ENCODE data around the gene PDGFA.

PDGFA gene

DNA sequence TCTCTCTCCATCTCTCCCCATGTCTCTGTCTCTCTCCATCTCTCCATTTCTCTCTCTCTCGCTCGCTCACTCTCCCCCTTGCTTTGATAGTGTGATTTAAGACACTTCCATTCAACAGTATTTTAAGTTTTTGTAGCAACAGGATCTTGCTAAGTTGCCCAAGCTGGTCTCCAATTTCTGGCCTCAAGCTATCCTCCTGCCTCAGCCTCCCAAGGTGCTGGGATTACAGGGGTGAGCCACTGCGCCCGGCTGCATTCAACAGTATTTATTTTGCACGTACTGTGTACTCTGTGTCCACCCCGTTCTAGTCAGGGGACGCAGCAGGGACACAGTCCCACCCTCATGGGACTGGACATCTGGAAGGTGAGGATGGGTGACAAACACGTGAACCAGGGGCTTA lies 14.4 kb upstream of the PDGFA start:
- H3K4me1 Mint-ChIP-seq (ENCODE audit: low read depth): no peaks in the 10 kb centered on the region
- no peaks in the 10 kb centered on the region for H3K9me3 Mint-ChIP-seq
- no peaks in the 10 kb centered on the region for H3K36me3 Mint-ChIP-seq (ENCODE audit: low read depth)
- H3K27me3 Mint-ChIP-seq: peaks cover 48% of the 10 kb centered on the region
- intact Hi-C loops (cut with micrococcal nuclease): no loop called here
- no peak overlapping the region for H3K27ac Mint-ChIP-seq
- no peak overlapping the region for H3K4me3 Mint-ChIP-seq

DNA sequence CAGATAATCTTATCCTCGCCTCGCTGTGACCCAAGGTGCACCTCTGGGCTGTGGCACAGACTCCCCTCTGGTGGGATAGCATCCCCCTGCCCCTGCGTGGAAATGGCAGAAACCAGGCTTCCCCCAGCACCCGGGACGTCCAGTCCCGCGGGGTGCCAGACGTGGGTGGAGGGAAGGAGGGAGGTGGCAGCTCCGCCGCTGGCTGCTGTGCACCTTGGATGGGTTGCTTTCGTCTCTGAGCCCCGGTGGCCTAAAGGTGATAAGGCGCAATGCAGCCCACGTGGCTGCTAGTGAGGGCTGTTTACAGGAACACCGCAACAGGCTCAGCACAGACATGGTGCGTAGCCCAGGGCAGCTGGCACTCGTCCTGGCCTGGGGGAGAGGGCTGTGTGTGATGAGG lies 13.6 kb upstream of the PDGFA start:
- H3K9me3 Mint-ChIP-seq: no peaks in the 10 kb centered on the region

DNA sequence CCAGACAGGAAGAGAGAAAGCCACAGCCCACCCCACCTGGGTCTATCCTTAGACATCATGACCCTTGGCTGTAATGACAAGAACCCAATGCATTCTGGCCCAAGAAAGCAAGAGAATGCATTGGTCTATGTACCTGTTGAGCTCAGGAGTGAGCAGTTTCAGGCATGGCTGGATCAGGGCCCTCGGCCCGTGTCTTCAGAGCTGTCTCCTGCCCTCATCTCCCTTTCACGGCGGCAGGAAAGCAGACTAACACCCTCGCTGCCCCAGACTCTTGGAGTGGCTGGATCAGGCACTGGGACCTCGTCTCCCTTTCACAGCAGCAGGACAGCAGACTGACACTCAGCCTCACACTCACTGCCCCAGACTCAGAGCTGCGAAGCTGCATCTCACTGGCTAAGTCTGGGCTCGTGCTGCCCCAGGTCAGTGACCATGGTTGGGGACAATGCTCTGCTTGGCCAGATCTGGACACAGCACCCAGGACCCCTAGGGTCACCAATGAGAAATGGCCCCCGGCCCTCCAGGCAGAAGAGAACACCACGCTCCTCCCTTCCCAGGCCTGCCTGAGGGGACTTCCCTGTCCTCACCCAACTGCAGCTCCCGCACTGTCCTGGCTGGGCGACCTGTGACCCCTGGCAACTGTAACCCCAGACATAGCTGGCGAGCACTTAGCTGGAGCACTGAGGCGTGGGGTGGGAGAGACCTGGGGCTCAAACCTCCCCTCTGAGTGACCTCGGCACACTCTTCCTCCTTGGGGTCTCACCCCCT lies 12.9 kb upstream of the PDGFA start:
- no peak overlapping the region for H3K27ac Mint-ChIP-seq

More for the DNA sequence above, 13.6 kb upstream of the PDGFA start:
- Mint-ChIP-seq H3K4me1 (ENCODE audit: low read depth) (no peaks in the 10 kb centered on the region), H3K27me3 (peaks cover 45% of the 10 kb centered on the region), H3K36me3 (ENCODE audit: low read depth) (no peaks in the 10 kb centered on the region), H3K27ac (no peak overlapping the region), H3K4me3 (no peak overlapping the region)
- intact Hi-C loops (cut with micrococcal nuclease): no loop called here

DNA sequence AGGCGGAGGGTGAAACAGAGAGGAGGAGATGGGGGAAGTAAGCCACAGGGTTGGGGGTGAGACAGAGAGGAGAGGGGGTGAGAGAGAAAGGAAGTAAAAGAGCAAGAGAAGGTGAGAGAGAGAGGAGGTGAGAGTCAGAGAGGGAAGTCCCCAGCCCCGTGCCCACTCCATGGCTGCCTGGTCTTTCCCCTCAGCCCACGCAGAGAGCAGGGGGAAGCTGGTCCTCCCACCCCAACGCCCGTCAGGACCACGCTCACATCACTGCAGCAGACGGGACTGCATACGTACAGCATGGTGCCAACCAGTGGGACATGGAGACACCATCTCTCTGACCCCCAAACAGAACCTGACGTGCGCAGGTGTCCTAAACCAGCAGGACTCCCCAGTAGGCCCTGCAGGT lies 12.1 kb upstream of the PDGFA start:
- Mint-ChIP-seq H3K4me3 (no peak overlapping the region), H3K27me3 (peaks cover 47% of the 10 kb centered on the region), H3K36me3 (ENCODE audit: low read depth) (no peaks in the 10 kb centered on the region), H3K27ac (no peak overlapping the region), H3K9me3 (no peaks in the 10 kb centered on the region), H3K4me1 (ENCODE audit: low read depth) (no peaks in the 10 kb centered on the region)
- intact Hi-C loops (cut with micrococcal nuclease): no loop called here

More for the DNA sequence above, 12.9 kb upstream of the PDGFA start:
- Mint-ChIP-seq H3K27me3 (peaks cover 45% of the 10 kb centered on the region), H3K36me3 (ENCODE audit: low read depth) (no peaks in the 10 kb centered on the region), H3K4me3 (no peak overlapping the region), H3K9me3 (no peaks in the 10 kb centered on the region), H3K4me1 (ENCODE audit: low read depth) (no peaks in the 10 kb centered on the region)
- intact Hi-C loops (cut with micrococcal nuclease): no loop called here

DNA sequence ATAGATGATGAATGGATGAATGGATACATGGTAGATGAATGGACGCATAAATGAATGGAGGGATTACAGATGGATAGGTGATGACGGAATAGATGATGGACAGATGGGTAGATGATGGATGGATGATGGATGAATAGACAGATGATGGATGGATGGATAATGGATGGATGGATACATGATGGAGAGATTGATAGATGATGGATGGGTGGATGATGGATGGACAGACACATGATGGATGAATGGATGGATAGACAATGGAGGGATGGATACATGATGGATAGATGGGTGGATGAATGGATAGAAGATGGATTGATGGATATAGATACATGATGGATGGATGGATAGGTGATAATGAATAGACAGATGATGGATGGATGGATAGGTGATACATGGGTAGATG lies 8.8 kb upstream of the PDGFA start:
- H3K27ac Mint-ChIP-seq: no peak overlapping the region
- no peak overlapping the region for H3K4me3 Mint-ChIP-seq
- H3K27me3 Mint-ChIP-seq: peaks cover 61% of the 10 kb centered on the region
- no peaks in the 10 kb centered on the region for H3K9me3 Mint-ChIP-seq
- no peaks in the 10 kb centered on the region for H3K4me1 Mint-ChIP-seq (ENCODE audit: low read depth)
- intact Hi-C loops (cut with micrococcal nuclease): no loop called here
- H3K36me3 Mint-ChIP-seq (ENCODE audit: low read depth): no peaks in the 10 kb centered on the region

DNA sequence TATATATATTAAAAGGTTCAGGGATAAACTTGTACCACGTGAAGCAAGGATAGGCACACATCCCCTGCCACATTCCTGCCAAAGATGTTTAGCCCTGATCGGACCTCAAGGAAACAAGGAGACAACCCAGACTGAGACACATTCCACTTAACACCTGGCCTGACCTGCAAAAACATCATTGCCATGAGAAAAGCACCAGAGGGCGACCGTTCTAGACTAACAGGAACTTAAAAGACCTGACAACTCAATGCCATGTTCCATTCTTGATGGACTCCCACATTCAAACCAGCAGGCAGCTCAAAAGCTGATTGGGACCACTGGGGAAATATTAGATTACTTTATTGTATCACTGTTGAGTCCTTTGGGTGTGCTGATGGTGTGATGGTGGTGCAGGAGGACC lies 8.1 kb upstream of the PDGFA start:
- Mint-ChIP-seq H3K4me3 (no peak overlapping the region), H3K27me3 (peaks cover 62% of the 10 kb centered on the region), H3K27ac (no peak overlapping the region), H3K36me3 (ENCODE audit: low read depth) (no peaks in the 10 kb centered on the region), H3K4me1 (ENCODE audit: low read depth) (no peaks in the 10 kb centered on the region), H3K9me3 (no peaks in the 10 kb centered on the region)
- intact Hi-C loops (cut with micrococcal nuclease): no loop called here

DNA sequence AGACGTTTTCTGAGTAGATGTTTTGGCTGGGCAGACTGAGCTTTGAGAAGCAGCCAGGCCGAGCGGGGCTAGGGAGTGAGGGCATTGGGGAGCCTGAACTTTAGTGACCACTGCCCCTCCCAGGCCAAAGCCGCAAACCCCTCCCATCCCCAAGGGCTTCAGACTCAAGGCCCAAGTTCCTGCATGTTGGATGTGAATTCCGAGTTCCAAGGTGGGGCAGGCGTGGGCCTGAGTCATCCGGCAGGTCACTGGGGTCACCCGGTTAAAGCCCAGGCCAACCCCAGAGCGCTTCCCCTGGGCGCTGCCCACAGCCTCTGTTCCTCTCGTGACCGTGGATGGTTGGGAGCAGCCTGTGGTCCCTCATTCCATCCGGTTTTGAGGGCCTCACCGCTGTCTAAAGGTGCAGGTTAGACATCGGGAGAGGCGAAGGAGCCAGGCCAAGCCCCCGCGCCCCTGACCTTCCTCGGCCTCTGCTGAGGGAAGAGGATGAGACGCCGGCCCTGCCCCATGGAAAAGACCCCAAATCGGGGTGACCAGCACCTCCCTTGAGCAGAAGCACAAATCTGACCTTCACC lies 6.9 kb upstream of the PDGFA start:
- intact Hi-C loops (cut with micrococcal nuclease): no loop called here
- Mint-ChIP-seq H3K4me3 (no peak overlapping the region), H3K4me1 (ENCODE audit: low read depth) (peaks cover 8% of the 10 kb centered on the region), H3K27me3 (peaks cover 64% of the 10 kb centered on the region), H3K9me3 (no peaks in the 10 kb centered on the region), H3K27ac (no peak overlapping the region), H3K36me3 (ENCODE audit: low read depth) (no peaks in the 10 kb centered on the region)

DNA sequence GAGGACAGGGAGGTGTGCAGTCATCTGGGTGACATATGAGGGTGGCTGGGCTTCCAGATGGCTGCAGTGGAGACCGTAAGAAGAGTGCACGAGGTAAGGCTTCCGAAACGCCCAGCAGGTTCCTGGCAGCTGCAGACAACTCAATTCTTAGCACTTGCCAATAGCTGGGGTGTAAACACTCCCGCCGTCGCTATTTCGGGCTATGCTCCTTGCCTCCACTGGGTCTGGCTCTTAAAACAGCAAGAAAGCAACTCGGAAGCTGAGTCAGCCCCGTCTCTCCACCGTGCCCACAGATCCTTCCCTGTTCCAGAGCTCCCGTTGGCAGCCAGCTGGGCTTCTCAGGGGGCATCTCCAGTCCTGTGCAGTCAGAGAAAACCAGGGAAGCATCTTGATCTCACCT lies 6.1 kb upstream of the PDGFA start:
- Mint-ChIP-seq H3K4me1 (ENCODE audit: low read depth) (peaks cover 16% of the 10 kb centered on the region), H3K36me3 (ENCODE audit: low read depth) (no peaks in the 10 kb centered on the region), H3K4me3 (no peak overlapping the region), H3K9me3 (no peaks in the 10 kb centered on the region), H3K27me3 (peaks cover 70% of the 10 kb centered on the region), H3K27ac (no peak overlapping the region)
- intact Hi-C loops (cut with micrococcal nuclease): no loop called here

DNA sequence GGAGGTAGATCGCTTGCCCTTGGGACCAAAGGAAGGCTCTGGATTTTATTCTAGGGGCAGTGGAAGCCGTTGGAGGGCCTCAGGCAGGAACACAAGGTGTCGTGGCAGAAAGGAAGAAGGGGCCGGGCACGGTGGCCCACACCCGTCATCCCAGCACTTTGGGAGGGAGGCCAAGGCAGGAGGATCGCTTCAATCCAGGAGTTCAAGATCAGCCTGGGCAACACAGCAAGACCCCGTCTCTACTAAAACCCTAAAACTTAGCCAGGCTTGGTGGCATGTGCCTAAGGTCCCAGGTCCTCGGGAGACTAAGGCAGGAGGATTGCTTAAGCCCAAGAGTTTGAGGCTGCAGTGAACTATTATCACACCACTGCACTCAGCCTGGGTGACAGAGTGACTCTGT lies 5.2 kb upstream of the PDGFA start:
- Mint-ChIP-seq H3K9me3 (no peaks in the 10 kb centered on the region), H3K27me3 (peaks cover 69% of the 10 kb centered on the region), H3K36me3 (ENCODE audit: low read depth) (no peaks in the 10 kb centered on the region), H3K4me3 (no peak overlapping the region), H3K27ac (no peak overlapping the region), H3K4me1 (ENCODE audit: low read depth) (peaks cover 20% of the 10 kb centered on the region)
- intact Hi-C loops (cut with micrococcal nuclease): no loop called here

DNA sequence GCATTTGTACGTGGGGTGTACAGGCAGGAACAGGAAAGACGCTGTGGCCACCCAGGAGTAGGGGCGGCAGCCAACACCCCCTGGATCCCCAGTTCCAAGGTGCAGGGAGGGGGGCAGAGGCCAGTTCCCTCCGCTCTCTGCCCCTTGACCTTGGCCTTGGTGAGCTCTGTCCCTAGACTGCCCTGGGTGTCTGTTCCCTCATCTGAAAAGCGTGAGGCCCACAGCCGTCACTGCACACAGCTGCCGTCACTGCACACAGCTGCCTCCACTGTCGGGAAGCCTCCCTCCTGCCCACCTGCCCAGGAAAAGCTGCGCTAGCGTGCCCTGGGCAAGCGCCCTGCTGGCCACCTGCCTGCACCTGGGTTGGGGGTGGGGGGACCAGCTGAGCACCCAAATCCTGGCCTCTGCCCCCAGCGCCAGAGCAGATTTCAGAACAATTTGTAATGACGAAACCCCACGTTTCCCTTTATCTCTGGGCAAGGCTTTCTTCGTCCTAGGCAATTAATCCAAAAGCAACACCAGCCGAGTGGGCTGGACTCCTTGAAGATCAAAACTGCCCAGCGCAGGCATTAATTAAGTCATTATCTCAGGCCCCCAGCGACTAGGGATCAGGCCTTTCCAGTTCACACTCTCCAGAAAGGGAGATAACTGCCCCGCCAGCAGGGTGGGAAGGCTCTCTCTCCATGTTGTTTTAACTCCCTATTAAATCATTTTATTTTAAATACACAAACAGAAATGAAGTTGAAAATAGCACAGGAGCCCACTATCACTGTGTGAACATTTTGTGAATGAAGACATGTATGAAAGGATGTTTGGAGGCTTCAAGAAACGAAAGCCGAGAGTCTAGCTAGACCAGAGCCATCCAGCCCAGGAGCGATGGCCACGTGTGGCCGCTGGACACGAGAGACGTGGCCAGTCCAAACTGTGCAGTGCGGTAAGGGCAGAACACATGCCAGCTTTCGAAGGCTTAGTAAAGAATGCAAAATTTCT lies 4.0 kb upstream of the PDGFA start:
- Mint-ChIP-seq H3K27me3 (peaks cover 69% of the 10 kb centered on the region), H3K36me3 (ENCODE audit: low read depth) (no peaks in the 10 kb centered on the region), H3K4me1 (ENCODE audit: low read depth) (peaks cover 23% of the 10 kb centered on the region), H3K9me3 (no peaks in the 10 kb centered on the region), H3K4me3 (no peak overlapping the region), H3K27ac (no peak overlapping the region)
- intact Hi-C loops (cut with micrococcal nuclease): no loop called here

DNA sequence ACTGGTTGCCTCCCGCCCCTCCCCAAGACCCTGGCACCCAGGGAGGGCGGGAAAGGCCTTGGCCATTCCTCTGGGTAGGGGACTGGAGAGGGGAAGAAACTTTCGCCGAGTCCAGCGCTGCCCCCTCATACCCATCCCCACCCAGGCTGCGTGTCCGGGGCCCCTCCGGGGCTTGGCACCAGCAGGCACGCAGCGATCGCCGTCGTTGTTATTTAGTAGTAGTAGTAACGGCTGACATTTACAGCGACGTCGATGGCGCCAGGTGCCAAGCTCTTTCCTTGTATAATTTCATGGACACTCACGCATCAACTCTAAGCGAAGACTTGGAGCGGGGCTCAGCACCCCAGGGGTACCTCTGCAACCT lies 3.3 kb upstream of the PDGFA start:
- Mint-ChIP-seq H3K27ac (no peak overlapping the region), H3K9me3 (no peaks in the 10 kb centered on the region), H3K4me3 (no peak overlapping the region), H3K4me1 (ENCODE audit: low read depth) (peaks cover 28% of the 10 kb centered on the region), H3K27me3 (peaks cover 75% of the 10 kb centered on the region), H3K36me3 (ENCODE audit: low read depth) (no peaks in the 10 kb centered on the region)
- intact Hi-C loops (cut with micrococcal nuclease): no loop called here

DNA sequence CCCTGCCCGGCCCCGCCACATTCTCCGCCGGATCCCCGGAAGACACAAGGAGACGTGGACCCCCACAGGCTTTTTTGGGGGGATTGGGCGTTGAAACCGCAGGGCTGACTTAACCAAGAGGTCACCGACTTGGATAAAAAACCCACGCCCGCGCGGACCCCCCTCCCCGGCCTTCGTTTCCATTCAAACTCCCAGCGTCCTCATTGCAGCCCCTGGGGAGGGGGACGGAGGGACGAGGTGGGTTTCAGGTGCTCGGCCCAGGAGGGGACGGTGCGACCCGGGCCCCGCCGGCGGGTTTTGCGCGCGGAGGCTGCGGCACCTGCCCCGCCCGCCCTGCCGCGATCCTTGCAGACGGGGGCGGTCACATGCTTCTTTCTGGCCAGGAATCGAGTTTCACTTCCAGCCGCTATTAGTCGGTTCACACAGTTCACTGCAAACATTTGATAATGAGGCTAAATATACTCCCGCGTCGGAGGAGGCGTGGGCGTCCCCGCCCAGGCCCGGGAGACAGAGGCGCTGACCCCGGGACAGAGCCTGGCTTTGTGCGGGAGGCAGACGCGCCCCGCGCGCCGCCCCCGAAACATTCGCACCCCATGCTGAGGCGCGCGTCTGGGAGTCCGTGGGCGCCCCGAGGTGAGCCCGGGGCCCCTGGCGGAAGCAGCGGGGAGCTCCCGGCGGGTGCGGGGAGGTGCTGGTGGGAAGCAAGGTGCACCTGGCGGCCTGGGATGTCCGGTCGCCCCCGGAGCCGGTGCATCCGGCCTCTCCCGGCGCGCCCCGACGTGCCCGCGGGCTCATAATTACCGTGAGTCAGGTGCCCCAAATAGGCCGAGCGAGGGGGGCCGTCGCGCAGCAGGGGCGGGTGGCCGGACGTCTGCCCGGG lies 2.7 kb upstream of the PDGFA start:
- Mint-ChIP-seq H3K36me3 (ENCODE audit: low read depth) (no peaks in the 10 kb centered on the region), H3K4me3 (peak overlapping the region; percentile 70), H3K27ac (no peak overlapping the region), H3K27me3 (peaks cover 80% of the 10 kb centered on the region), H3K9me3 (no peaks in the 10 kb centered on the region), H3K4me1 (ENCODE audit: low read depth) (peaks cover 31% of the 10 kb centered on the region)
- intact Hi-C loops (cut with micrococcal nuclease): no loop called here

DNA sequence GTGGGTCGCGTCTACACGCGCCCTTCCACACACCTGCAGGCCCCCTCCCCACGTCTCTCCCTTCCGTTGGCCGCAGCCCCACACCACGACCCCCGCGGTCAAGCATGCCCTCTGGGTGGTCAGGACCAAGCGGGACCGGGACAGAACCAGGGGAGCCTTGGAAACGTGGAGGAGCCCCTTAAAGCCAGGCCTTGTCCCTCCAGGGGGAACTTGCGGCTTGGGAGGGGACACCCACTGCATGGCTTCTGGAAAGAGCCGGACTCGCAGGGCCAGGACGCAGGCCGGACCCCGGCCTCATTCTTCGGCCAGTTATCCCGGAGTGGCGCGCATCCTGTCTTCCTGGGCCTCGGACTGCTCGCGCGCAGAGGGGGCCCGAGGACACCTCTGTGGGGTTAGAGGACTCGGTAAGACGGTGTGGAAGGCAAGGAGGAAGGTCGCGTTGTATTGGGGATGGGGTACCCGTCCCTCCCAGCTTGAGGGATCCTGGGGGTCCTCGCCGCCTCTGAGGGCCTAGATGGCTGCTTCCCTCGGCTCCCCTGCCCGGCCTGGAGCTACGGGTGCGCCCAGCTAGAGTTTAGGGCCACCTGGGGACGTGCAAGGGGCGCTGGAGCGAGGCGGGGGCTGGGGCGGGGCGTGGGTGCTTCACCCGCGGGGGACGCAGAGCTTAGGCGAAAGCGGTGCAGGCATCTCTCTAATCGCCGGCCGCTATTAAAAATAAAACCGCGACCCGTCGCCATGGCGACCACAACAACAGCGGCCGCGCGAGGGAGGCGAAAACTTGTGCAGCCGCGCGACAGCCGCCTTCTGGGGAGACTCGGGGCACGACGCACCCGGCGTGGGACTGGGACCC lies 1.8 kb upstream of the PDGFA start:
- H3K4me3 Mint-ChIP-seq: peak overlapping the region; percentile 32
- peaks cover 31% of the 10 kb centered on the region for H3K4me1 Mint-ChIP-seq (ENCODE audit: low read depth)
- H3K27me3 Mint-ChIP-seq: peaks cover 78% of the 10 kb centered on the region
- H3K27ac Mint-ChIP-seq: no peak overlapping the region
- H3K9me3 Mint-ChIP-seq: no peaks in the 10 kb centered on the region
- intact Hi-C loops (cut with micrococcal nuclease): no loop called here
- H3K36me3 Mint-ChIP-seq (ENCODE audit: low read depth): no peaks in the 10 kb centered on the region
